GM12865 (cell line): ENCODE measurements around the gene ARHGEF12.

Experiments
- DNase-seq: peaks from one replicate; pipeline ENCODE4 v3.0.0; 2010; ENCODE audit warnings: low read depth
- H3K4me3 ChIP-seq: 2 replicates; pipeline ENCODE4 v1.5.1; 2011; ENCODE audit warnings: mild to moderate bottlenecking, low read depth, low read length, control low read depth
- TF ChIP-seq, protein P1 (sequence below): IDR thresholded peaks from 2 replicates; pipeline ENCODE4 v1.5.1; 2011; ENCODE audit warnings: low read length, control low read depth, low read depth, inconsistent platforms; ENCODE audit not compliant: insufficient read depth; ENCODE audit errors: missing control alignments

The ARHGEF12 gene

GRCh38 chr11:120537996-120538395 lies 201.8 kb downstream of the ARHGEF12 start:
- no peak overlapping the region for H3K4me3 ChIP-seq
- DNase-seq, result no peak
- TF ChIP-seq, protein P1, sequence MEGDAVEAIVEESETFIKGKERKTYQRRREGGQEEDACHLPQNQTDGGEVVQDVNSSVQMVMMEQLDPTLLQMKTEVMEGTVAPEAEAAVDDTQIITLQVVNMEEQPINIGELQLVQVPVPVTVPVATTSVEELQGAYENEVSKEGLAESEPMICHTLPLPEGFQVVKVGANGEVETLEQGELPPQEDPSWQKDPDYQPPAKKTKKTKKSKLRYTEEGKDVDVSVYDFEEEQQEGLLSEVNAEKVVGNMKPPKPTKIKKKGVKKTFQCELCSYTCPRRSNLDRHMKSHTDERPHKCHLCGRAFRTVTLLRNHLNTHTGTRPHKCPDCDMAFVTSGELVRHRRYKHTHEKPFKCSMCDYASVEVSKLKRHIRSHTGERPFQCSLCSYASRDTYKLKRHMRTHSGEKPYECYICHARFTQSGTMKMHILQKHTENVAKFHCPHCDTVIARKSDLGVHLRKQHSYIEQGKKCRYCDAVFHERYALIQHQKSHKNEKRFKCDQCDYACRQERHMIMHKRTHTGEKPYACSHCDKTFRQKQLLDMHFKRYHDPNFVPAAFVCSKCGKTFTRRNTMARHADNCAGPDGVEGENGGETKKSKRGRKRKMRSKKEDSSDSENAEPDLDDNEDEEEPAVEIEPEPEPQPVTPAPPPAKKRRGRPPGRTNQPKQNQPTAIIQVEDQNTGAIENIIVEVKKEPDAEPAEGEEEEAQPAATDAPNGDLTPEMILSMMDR, result no peak

DNA sequence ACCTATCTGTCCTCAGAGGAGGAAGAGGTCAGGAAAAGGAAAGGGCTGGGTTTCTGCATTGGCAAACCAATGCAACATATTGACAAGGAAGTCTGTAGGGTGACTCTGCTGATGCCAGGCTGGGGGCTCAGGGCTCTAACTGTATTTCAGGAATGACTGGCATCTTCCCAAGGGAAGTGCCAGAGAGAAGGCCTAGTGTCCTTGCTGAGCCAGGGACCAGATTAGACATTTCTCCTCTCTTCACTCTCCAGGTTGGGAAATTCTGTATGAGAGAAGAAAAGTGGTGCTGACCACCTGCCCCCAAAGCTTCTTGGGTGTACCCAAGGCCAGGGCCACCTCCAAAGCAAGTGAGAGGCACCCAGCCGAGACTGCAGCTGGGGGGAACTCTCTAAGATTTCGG lies 202.5 kb downstream of the ARHGEF12 start:
- TF ChIP-seq, protein P1, result no peak
- DNase-seq, result no peak
- H3K4me3 ChIP-seq, result no peak overlapping the region
